GM18951 (cell line): ENCODE measurements around the gene SLC16A9.
"Not testable (repeated sequence)": the region's sequence is repeated elsewhere in the genome, so short reads cannot be mapped to it uniquely, and the experiment has no call there.

Experiments used
- POLR2A ChIP-seq: IDR thresholded peaks from 4 replicates; pipeline ENCODE4 v1.6.1; 2011; ENCODE audit warnings: mild to moderate bottlenecking; ENCODE audit not compliant: insufficient read length, insufficient read depth; ENCODE audit errors: extremely low read depth
- in situ Hi-C: fragments of 300-500 bp; cut with MboI; formaldehyde crosslinking; loops from one replicate; pipeline ENCODE4 v1.12.0; 2022; ENCODE audit warnings: low sequenced_read_pairs, mixed read lengths, inconsistent platforms; ENCODE audit not compliant: unreplicated experiment

Gene SLC16A9

DNA sequence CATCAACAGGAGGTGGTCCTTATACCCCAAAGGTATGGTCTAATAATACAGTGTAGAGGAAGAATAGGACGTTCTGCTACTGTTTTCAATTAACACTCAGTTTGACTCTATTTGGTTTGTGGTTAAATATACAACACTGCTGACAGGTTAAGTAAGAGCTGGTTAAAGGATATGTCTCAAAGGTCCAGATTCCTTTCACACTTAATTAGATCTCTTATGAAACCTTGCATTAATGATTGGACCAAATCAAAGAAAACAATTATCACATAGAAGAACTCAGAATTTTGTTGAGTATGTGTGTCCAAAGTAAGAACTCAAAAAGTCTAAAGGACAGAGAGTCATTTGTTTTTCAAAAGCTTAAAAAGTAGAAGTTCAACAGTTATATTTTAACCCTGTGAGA lies 25.6 kb upstream of the SLC16A9 start:
- no peak for TF ChIP-seq POLR2A
- in situ Hi-C loops = no loop called here

DNA sequence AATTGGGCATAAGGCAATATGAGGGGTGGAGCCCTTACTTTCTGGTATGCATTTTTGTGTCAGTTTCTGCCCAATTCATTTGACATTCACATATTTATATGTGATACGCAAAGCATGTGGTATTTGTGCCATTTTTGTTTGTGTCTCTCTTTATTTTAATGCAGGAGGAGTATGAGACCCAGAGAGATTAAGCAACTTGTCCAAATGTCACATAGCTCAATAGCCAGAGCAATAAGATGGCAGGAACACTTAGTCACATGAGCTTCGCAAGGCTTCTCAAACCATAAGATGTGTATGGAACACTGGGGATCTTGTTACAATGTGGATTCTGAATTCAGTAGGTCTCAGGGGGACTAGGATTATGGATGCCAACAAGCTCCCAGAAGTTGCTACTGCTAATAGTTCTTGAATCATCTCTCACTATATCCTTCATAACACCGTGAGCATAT lies 24.4 kb upstream of the SLC16A9 start:
- in situ Hi-C loops = no loop called here
- TF ChIP-seq POLR2A = no peak

DNA sequence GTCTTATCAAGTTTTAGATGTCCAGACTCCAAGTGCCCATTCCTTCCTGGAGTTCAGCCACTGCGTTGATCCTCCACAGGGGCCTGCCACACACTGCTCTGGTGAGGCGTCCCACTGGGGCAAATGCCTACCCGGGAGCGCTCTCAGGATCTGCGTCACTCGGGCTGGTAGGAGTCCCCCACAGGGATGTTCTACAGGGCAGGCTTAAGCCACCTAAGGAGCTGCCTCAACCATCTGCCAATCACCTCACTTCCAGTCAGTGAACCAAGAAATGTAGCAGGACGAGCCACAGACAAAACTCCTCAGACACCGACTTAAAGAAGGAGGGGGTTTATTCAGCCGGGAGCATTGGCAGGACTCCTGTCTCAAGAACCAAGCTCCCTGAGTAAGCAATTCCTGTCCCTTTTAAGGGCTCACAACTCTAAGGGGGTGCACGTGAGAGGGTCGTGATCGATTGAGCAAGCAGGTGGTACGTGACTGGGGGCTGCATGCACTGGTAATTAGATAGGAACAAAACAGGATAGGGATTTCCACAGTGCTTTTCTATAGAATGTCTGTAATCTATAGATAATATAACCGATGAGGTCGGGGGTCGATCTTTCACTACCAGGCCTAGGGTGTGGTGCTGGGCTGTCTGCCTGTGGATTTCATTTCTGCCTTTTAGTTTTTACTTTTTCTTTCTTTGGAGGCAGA lies 23.8 kb upstream of the SLC16A9 start:
- in situ Hi-C loops = not testable (repeated sequence)

DNA sequence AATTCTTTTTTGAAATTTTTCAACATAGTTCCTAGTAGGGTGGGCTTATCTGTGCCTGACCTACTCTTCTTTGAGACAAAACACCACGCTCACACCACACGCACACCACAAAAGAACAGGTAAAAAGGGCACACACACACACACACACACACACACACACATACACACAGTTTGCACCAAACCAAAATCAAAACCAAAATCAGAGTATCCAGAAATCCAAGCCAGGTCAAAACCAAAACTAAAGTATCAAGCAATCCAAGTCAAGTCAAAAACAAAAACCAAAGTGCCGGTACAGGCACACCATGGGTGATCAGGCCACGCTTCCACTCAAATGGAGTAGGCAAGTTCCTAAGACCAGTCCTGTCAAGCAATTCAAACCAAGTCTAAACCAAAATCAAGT lies 23.2 kb upstream of the SLC16A9 start:
- in situ Hi-C loops = not testable (repeated sequence)

DNA sequence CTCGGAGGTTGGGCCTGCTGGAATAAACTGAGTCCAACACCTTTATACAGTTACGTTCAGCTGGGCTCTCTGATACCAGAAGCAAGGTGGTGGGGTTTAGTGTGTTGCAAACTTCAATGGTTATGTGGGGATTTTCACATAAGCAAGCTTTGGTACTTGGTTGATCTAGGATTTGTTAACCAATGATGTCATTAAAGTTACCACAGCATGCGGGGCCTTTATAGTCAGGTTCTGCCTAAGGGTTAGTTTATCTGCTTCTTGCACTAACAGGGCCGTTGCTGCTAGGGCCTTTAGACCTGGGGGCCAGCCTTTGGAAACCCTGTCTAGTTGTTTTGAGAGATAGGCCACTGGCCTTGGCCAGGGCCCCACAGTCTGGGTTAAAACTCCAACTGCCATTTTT lies 19.5 kb upstream of the SLC16A9 start:
- in situ Hi-C loops = not testable (repeated sequence)

DNA sequence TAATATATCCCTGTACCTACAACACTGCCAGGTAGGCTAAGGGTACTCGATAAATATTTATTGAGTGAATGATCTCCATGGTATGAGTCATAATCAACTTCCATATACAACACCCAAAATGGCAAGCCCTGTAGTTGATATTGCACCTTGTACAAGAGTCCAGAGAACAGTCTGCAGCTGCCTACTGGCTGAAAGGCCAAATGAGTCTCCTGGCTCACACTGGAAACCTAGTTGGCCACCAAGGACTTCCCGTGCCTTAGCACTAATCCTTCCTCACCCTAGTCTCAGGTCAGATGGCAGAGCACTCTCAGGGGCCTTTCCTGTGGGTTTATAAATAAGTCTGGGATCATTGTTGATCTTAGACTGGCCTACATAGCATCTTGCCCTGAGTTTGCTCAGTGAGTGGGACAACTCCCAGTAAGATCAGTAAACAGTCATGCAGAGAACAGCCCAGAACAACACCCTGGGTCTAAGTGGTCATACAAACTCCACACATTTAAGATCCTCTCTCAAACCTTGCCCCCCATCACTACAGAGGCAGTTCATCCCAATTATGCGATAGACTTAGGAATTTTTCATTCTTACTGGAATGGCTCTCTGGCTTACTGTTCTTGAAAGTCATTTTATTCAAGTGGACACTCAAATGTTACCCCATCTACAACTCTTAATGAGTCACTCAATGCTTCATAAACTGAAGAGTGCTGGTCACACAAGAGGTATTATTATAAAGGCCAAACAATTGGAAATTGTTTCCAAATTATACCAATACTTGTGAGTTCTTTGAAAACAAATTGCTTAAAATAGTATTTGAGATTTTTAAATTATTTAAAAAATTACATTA lies 14.7 kb upstream of the SLC16A9 start:
- TF ChIP-seq POLR2A = no peak
- in situ Hi-C loops = no loop called here

DNA sequence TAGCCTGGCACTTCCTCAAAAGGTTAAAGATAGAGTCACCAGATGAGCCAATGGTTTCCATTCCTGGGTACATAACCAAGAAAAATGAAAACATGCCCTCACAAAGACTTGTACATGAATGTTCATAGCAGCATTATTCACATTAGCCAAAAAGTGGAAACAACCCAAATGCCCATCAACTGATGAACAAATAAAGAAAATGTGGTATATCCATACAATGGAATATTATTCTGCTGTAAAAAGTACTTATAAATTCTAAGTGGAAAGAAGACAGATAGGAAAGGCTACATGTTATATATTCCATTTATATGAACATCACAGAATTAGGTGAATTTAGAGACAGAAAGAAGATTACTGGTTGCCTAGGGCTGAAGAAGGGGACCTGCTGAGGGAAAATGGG lies 10.7 kb upstream of the SLC16A9 start:
- in situ Hi-C loops = no loop called here
- no peak for TF ChIP-seq POLR2A

DNA sequence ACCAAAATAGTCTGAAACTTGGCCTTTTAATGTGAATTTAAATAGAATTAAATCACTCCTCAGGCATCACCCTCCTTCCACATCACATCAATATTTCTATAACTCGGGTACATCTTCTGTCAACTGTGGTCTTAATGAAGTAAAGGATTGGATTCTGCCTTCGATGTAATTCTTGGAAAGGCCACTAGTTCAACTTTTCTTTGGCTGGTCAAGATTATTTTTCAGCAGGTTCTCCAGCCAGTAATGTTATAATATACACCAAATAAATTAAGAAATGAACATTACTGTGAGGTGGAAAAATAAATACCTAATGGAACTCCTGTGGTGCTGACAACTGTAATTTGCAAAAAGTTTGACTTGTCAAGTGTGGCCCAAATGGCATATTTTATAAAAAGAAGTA lies 9.7 kb upstream of the SLC16A9 start:
- in situ Hi-C loops = no loop called here
- no peak for TF ChIP-seq POLR2A

DNA sequence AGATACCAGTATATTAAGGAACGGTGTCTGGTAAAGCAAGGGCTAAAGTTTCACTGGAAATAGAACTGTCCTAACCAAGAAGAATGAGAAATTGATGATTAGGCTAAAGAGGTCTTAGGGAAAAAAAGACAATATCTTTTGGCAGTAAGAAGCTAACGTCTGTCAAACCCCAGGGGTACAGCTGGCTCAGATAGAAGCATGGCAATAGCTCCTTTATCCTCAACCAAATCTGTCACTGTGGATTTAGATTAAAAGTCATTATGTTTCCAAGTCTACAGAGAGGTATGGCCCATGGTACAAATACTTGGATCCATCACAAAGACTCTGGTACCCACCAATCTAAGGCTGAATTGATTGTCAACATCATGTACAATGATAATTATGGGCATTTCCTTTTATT lies 8.6 kb upstream of the SLC16A9 start:
- no peak for TF ChIP-seq POLR2A
- in situ Hi-C loops = no loop called here

DNA sequence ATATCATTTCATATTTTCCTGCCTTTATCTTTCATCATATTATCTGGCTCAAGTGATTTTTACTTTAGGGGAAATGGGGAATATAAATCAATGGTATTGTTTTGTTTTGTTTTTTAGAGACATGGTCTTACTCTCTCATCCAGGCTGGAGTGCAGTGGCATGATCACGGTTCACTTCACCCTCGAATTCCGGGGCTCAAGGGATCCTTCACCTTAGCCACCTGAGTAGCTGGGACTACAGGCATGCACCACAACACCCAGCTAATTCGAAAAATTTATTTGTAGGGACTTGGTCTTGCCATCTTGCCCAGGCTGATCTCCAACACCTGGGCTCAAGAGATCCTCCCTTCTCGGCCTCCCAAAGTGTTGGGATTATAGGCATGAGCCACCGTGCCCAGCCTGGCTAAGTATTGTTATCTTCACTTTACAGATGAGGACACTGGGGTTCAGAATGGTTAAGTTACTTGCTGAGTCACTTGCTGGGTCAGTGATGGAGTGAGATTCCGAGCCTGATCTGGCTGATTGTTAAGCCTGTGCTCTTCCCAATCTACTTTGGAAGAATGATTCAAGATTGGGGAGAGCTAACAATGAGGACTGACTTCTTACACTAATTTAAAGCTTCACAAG lies 3.7 kb upstream of the SLC16A9 start:
- in situ Hi-C loops = no loop called here
- TF ChIP-seq POLR2A = no peak

DNA sequence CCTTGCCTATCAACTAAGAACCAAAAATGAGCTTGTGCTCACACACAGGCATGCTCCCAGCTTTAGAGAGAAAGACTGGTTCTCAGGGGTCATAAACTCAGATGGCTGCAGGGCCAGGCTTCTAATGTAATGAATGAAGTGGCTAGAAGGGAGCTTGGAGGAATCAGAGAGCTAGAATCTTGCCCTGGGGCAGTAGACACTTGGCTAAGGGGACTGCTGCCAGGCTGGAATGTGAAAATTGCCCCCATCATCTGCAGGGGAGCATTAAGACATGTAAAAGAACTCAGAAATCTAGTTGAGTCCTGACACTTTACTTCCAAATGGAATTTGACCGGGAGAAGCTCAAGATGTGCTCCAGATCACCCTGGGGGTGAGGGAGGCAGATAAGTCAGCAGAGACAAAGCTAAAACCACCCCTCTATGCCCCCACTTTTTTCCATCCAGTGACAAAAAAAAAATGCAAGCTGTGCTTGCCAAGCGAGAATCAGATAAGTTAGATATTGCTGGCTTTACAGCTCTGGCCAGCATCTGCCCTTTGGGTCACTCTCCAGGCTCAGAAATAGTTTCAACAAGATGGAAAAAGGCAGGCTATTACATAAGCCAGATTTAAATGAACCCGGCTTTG lies 2.3 kb upstream of the SLC16A9 start:
- TF ChIP-seq POLR2A = no peak
- in situ Hi-C loops = no loop called here

DNA sequence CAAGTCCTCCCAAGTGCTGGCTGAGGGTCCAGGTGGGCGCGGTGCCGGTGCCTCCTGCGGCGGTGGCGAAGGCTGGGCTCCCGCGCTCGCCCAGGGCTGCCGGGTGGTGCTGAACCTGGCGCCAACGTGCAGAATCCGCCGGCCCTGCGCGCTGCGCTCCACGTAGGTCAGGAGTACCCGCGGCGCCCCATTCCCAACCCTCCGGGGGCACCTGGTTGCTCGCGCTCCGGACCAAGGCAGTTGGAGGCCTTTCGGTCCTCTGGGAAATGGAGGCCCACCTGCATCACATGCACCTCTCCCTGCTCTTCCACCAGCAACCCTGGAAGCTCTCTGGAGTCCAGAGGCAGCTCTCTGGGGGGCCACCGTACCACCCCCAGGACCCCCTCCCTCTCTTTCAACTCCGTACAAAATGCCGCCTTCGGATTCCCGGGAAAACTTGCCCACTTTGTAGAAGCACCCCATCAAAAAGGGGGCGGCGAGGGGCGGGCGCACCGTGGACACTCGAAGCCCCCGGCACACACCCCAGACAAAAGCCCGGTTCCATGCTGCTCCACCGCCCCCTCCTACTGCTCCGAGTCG lies 745 bp downstream of the SLC16A9 start:
- TF ChIP-seq POLR2A = no peak
- in situ Hi-C loops = no loop called here
